Activated naive CD4-positive, alpha-beta T cell (primary cell): ENCODE results near the gene SIK1.
"Not testable (repeated sequence)": the region's sequence is repeated elsewhere in the genome, so short reads cannot be mapped to it uniquely, and the experiment has no call there.

Experiments used
- DNase-seq, 4 experiments: peaks; one replicate each; lab custom pipeline; 2025; lab: John Stamatoyannopoulos, UW

The SIK1 gene

GRCh38 chr21:43426404-43427241, at the start of gene SIK1:
Gene SIK1, minus strand, starts transcription at chr21:43427131. Its CDS starts 953 bp downstream, at chr21:43426178.
- DNase-seq, result not testable (repeated sequence)

- DNase-seq, result not testable (repeated sequence)
These were observed 44.8 kb upstream of the SIK1 start for GRCh38 chr21:43471597-43472242.

DNA sequence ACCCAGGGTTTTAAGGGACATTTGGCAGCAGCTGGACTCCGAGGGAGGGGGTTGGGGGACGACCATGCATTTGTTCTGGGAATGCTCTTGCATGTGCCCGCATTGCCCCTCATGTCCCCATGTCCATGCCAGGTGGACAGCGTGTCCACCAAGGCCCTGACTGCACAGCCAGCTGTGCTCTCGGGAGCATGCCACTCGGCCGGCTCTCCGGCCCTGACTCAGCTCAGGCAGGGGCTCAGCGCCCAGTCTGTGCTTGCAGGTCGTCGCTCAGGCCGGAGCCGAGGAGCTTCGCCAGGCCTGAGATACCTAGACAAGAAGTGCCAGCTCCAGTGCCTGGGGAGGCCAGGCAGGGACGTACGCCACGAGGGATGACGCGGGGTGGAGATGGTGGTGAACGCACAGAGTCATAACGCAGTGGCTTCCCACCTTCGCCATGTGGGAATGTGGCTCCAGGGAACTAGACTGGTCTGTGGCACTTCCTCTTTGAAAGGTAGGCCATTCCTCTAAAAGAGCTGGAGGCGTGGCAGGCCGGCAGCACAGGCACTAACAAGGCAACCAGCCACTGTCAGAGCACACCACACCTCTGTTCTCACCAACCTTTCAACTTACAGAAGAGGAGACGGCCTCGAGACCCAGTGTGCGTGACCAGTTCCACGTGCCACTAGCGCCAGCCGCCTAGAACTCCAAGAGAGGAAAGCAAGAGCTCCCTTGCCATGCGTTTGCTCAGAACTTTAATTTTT, 43.0 kb upstream of the SIK1 start:
- not testable (repeated sequence) for DNase-seq

- no peak for DNase-seq
These were observed 40.9 kb upstream of the SIK1 start for GRCh38 chr21:43467785-43468184.

DNA sequence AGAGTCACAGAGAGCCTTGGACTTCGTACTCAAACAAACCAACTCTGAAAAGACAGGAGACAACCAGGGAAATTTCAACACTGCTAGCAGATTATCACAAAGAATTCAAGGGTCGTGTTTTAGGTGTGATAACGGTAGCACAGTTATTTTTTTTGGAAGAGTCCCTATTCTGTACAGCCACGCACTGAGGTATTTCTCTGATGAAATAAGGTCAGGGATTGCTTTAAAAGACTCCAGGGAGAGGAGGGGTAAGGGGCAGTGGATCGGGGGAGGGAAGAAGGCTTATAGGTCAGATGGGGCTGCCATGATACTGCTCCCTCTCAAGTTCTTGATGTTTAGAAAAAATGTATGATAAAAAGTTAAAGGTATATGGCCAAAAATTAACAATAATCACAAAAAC, 38.2 kb upstream of the SIK1 start:
- not testable (repeated sequence) for DNase-seq

DNA sequence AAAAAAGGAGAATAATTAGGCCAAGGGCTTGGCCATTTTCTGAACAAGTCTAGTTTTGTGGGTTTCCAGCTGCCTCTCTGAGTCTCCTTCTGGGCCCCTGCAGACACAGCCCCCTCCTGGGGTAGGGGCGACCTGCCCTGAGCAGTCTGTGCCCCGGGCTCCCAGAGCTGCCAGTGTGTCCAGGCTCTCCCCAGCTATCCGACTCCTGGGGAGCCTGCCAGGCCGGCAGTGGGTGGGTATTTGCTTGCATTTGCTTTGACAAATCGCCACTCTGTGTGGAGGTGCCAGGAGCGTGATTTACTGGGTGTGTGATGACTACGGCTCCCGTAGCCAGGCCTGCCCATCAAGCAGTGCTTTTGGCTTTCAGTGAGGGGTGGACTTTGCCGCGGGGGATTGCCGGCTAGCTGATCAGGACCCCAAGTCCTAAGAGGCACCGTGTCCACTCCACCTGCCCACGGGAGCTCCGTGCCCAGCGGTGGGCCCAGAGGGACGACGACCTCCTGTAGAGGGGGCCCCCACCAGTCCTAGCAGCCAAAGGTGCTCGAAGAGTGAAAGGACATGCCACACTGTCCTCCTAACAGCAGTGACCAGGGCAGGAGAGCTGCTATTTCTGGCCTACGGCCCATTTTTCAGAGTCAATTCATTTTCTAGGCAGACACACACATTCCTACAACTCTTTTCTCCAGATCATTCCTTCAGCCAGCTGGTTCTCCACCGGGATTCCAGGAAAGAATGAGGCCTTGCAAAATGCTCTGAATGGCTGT, 36.7 kb upstream of the SIK1 start:
- DNase-seq, result not testable (repeated sequence)

DNA sequence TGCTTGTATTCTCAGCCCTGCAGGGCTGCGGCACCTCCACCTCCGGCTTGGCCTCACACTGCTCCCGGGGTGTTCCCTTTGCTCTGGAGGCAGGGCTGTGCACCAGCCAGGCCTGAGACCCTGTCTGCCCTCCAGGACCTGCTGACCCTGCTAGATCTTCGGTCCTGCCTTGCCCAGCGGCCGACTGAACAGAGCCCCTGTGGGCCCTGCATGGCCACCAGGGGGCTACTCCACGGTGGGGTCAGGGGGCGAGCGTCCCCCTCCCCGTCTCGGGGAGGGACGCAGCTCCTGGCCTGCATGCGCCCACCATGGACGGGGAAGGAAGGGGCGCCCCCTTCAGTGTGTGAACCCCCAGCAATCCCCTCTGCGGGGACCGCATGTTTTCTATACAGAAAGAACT, 36.0 kb upstream of the SIK1 start:
- DNase-seq, result not testable (repeated sequence)

DNA sequence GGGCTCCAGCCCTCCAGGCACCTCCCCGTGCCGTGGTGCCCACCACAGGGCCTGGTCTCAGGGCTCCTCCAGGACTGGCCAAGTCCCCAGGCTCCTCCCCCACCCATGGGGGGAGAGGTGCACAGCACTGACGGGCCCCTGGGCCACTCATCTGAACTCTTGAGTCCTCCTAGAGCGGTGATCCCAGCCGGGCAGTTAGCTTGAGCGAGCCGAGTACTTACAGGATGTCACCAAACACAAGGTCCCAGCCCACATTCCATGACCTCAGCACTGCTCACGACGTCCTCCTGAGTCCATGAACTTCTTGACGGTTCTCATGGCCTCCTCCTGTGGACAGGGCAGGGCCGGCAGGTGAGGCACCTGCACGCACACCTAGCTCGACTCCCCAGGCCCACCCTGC, 33.5 kb upstream of the SIK1 start:
- DNase-seq, result not testable (repeated sequence)

- not testable (repeated sequence) for DNase-seq
These were observed 32.1 kb upstream of the SIK1 start for GRCh38 chr21:43458995-43459394.

- DNase-seq, result not testable (repeated sequence)
These were observed 29.8 kb upstream of the SIK1 start for GRCh38 chr21:43456616-43457314.

DNA sequence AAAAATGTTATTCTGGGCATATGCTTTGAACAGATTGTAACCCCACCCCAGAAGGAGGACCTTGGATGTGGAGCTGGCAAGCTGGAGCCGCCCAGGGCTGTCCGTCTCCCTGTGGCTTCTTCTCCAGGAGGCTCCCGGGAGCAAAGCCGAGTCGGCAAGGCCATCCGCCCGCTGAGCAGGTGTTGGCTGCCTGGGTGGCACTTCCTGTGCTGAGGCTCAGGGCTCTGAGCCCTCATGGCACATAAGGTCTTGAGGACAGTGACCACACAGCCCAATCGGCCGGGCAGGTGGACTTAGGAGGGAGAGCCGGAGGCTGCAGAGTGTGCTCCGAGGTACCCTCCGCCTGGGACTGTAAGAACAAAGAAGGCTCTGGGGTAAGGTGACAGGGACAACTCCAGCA, 28.8 kb upstream of the SIK1 start:
- DNase-seq, result not testable (repeated sequence)

DNA sequence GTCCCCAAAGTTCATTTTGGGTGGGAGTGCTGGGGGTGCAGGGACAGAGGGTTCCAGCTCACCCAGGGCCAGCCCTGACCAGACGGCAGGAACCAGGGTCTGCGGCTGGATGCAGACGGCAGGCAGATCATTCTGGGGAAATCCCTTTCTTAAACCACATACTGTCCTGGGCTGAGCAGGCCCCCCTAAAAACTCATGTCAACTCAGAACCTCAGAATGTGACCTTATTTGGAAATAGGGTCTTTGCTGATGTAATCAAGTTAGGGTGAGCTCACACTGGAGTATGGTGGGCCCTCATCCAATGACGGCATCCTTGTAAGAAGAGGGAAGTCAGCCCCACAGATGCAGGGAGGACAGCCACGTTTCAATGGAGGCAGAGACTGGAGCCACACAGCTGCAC, 27.2 kb upstream of the SIK1 start:
- DNase-seq, result not testable (repeated sequence)

- DNase-seq, result not testable (repeated sequence)
These were observed 24.9 kb upstream of the SIK1 start for GRCh38 chr21:43451850-43452249.

DNA sequence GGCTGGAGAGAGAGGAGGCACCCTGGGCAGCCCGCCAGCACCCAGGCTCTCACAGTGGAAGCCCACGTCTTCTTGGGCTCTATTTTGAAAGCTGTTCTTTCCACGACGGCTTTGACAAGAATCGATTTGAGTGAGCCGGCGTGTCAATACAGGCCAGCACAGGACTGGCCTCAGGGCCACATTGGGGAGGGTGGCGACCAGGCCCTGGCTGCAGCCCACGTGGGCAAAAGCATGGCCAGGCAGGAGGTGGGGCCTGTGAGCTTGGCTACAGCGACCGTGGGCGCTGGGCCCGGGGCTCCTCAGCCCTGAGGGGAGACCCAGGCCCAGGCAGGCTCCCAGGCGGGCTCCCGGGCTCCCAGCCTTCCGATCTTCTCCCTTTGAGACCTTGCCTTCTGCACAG, 23.4 kb upstream of the SIK1 start:
- DNase-seq, result not testable (repeated sequence)

DNA sequence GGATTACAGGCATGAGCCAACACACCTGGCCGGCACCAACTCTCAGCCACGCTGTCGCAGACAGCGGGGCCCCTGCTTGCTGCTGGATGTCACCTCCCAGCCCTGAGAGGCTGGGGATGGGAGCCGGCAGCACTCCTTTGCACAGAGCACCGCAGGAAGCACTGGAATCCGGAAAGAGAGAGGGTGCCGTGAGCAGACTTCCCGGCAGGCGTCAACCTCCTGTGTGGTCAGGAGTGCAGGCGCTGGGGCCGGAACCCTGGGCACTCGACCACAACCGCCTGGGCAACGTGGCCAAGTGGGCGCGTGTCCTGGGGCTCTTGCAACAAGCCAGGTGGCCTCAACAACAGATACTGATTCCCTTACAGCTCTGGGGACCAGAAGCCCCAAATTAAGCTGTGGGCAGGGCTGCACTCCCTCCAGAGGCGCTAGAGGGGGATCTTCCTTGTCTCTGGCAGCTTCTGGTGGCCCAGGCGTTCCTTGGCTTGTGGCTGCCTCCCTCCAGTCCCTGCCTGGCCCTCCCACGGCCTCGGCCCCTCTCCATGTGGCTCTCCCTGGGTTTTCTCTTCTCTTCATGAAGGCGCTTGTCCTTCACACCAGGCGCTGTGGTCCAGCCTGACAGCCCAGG, 20.5 kb upstream of the SIK1 start:
- not testable (repeated sequence) for DNase-seq

- DNase-seq, result not testable (repeated sequence)
These were observed 19.5 kb upstream of the SIK1 start for GRCh38 chr21:43446277-43446932.

DNA sequence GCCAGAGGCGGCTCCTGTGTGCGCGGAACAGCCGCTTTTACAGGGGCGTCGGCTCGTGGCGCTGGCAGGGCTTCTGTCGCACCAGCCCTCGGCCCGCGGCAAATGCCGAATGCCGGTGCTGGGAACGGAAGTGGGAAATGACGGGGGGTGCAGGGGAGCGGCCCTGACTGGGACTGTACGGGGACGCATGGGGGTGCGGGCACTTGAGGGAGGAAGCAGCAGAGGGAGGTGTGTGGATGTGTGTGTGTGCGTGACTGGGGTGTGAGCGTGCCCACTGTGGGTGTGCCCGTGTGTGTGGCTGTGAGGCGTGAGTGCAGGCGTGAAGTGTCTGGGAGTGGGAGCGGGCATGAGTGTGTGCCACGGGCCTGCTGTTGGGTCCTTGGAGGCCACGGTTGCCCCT, 17.6 kb upstream of the SIK1 start:
- DNase-seq, result not testable (repeated sequence)

DNA sequence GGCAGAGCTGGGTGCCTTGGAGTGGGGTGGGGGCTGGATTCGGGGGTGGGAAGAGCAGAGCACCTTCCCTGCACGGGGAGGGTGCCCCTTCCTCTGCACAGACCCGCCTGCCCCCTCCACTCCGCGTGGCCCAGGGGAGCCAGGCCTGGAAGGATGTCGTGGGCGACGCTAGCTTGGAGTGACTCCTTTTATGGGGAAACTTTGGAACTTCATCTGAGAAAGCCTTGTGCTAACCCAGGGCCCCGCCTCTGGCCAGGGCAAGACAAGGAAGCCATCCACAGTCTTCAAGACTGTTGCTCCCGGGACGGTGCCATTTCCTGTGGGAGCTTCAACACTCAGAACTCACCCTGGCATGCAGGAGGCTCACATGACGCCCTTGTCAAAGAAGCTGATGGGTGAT, 15.6 kb upstream of the SIK1 start:
- not testable (repeated sequence) for DNase-seq

DNA sequence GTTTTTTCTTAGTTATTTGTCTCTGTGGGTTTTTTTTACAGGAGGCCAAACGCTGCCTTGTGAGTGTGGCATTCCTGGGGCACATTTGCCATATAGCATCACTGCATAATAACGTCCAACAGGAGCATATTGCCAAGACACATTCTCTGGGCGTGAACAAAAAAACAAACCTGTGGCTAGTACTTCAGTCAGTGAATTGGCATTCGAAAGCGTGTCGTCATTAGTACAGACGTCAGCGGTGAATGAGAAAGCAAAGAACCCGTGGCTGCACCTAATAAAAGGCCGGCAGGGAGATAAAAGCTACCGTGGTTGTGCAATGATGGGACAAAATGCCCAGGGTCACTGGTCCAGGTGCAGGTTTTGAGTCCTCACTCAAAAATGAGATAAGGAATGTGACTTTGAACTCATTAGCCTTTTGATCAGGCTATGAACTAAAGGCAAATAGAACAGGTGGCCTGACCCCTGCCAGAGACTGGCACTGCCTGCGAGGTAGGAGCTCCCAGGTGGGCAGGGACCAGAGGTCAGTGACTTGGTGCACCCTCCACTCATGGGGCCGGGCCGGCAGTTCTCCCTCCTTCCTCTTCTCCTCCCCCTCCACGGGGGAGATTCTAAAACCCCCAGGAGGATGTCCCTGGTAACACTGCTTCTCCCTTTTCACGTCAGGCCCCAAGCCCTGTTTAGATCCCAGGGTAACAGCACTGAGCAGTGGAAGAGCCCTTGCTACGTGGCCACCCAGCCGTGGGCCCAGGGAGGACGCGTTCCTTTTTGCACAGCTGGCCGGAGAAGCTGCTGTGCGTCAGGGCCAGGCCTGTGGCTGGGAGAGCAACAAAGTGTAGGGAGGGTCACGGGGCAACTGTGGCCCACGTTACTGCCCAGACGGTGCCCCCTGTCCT, 14.2 kb upstream of the SIK1 start:
- not testable (repeated sequence) for DNase-seq
